ENCODE results near the gene UNC119B.
A peak's percentile ranks its signal among the peaks of the same experiment; 100 is the strongest.

The UNC119B gene

GRCh38 chr12:120686690-120687577 lies 23.3 kb upstream of the UNC119B start, which contains the start of gene MLEC (continued):
- no peak for TF ChIP-seq PRDM2 (tag by site-specific recombination; IDR thresholded peaks at IDR 0.05; ENCODE audit: borderline replicate concordance)
- peak; percentile 81 for TF ChIP-seq ZFP69B (tag by site-specific recombination; IDR thresholded peaks at IDR 0.05)
- TF ChIP-seq ZNF596 (tag by site-specific recombination; IDR thresholded peaks at IDR 0.05): peak; percentile 55; the same call in 1 of the 2 replicates
- TF ChIP-seq CTCF (tag by site-specific recombination; IDR thresholded peaks at IDR 0.05): peak; percentile 91
- TF ChIP-seq ZNF16 (tag by site-specific recombination; IDR thresholded peaks at IDR 0.05; ENCODE audit: low read depth): no peak; the same call in 1 of the 2 replicates
- no peak for TF ChIP-seq ZNF112 (tag by site-specific recombination; IDR thresholded peaks at IDR 0.05)
- TF ChIP-seq ZEB2 (tag by site-specific recombination; IDR thresholded peaks at IDR 0.05): peak; percentile 99
- TF ChIP-seq ZSCAN23 (tag by site-specific recombination; IDR thresholded peaks at IDR 0.05): peak; percentile 51; the same call in 1 of the 2 replicates
- no peak for TF ChIP-seq ZNF776 (tag by site-specific recombination; IDR thresholded peaks at IDR 0.05; ENCODE audit: borderline replicate concordance)
- peak; percentile 94 for TF ChIP-seq ZNF398 (tag by site-specific recombination; IDR thresholded peaks at IDR 0.05)
- no peak for TF ChIP-seq ZBTB49 (tag by site-specific recombination; IDR thresholded peaks at IDR 0.05; ENCODE audit: low read depth)
- peak; percentile 98 for TF ChIP-seq ZNF324 (tag by site-specific recombination; IDR thresholded peaks at IDR 0.05)
- no peak for TF ChIP-seq OVOL3 (tag by site-specific recombination; IDR thresholded peaks at IDR 0.05)
- TF ChIP-seq ZFP41 (tag by site-specific recombination; IDR thresholded peaks at IDR 0.05; ENCODE audit: borderline replicate concordance): no peak
- TF ChIP-seq ZNF639 (tag by site-specific recombination; IDR thresholded peaks at IDR 0.05): peak; percentile 99
- 0 out of 2 replicates have a peak, but pooled peaks have one; percentile 66 for TF ChIP-seq PBX3 (CRISPR knock-in tag; IDR thresholded peaks at IDR 0.05)
- no peak for TF ChIP-seq BCL11A (tag by site-specific recombination; IDR thresholded peaks at IDR 0.05; ENCODE audit: low read depth)
- no peak for TF ChIP-seq ZNF426 (tag by site-specific recombination; IDR thresholded peaks at IDR 0.05)
- peak; percentile 54; the same call in 1 of the 2 replicates for TF ChIP-seq ZNF707 (tag by site-specific recombination; IDR thresholded peaks at IDR 0.05)
- TF ChIP-seq WT1 (tag by site-specific recombination; IDR thresholded peaks at IDR 0.05): peak; percentile 21; the same call in 1 of the 2 replicates
- no peak for TF ChIP-seq ZNF138 (tag by site-specific recombination; IDR thresholded peaks at IDR 0.05; ENCODE audit: borderline replicate concordance)
- TF ChIP-seq ZBTB20 (tag by site-specific recombination; IDR thresholded peaks at IDR 0.05): peak; percentile 86
- TF ChIP-seq ZNF670 (tag by site-specific recombination; IDR thresholded peaks at IDR 0.05; ENCODE audit: low read depth): no peak
- no peak for TF ChIP-seq SCRT2 (tag by site-specific recombination; IDR thresholded peaks at IDR 0.05)

Data from HEK293 (cell line).